Panc1 (cell line): ENCODE results near the gene PTPRZ1. TPM values are rescaled to one million over a fixed set of nuclear protein-coding genes. Genes with fewer than 3 reads are reported as not detected.

Experiments
- ATAC-seq: fragments of 200-7000 bp; cut with Tn5 transposase; 2 replicates; pipeline ENCODE4 v1.9.1; 2020; ENCODE audit warnings: mild to moderate bottlenecking, moderate library complexity
- BruUV-seq: library from RNA; stranded (reverse); fragments of 400-500 nt; replicated peaks from 2 replicates; lab custom pipeline; 2021; lab: Mats Ljungman, UMichigan
- CTCF ChIA-PET: fragments of 300-600 bp; sonication (Branson Sonifier 250); formaldehyde crosslinking; loops from one replicate; lab custom pipeline; 2022; ENCODE audit warnings: antibody characterized with exemption; lab: Charles Lee
- POLR2A ChIA-PET: fragments of 300-600 bp; sonication (Branson Sonifier 250); formaldehyde crosslinking; loops from one replicate; lab custom pipeline; 2022; ENCODE audit warnings: antibody characterized with exemption; lab: Charles Lee
- DNase-seq: peaks from one replicate; pipeline ENCODE4 v3.0.0-alpha.2; 2010; ENCODE audit warnings: low read depth, low spot score
- H3K27ac ChIP-seq: 2 replicates; pipeline ENCODE4 v1.5.1; 2011; ENCODE audit warnings: mild to moderate bottlenecking, low read length, inconsistent platforms
- H3K27me3 ChIP-seq: fragments of 200-500 bp; sonication (Bioruptor generic); 2 replicates; pipeline ENCODE4 v1.6.0; 2014; ENCODE audit warnings: low read length, inconsistent platforms; ENCODE audit not compliant: control insufficient read depth, insufficient read depth
- H3K36me3 ChIP-seq: fragments of 200-500 bp; sonication (Bioruptor generic); 2 replicates; pipeline ENCODE4 v1.5.1; 2014; ENCODE audit warnings: inconsistent platforms, mild to moderate bottlenecking, low read length, moderate library complexity; ENCODE audit not compliant: control insufficient read depth, insufficient read depth
- H3K4me1 ChIP-seq: 2 replicates; pipeline ENCODE4 v1.5.1; 2011; ENCODE audit warnings: inconsistent platforms, mild to moderate bottlenecking, low read length, moderate library complexity; ENCODE audit not compliant: control insufficient read depth, insufficient read depth
- H3K4me3 ChIP-seq, 2 experiments: 2 replicates each; pipeline ENCODE4 v1.5.1; 2011 to 2012; ENCODE audit warnings: low read depth in 2 of 2, low read length in 2 of 2, mild to moderate bottlenecking in 2 of 2, inconsistent platforms in 1 of 2, moderate library complexity in 1 of 2
- H3K9me3 ChIP-seq: fragments of 200-500 bp; sonication (Bioruptor generic); 2 replicates; pipeline ENCODE4 v1.5.1; 2014; ENCODE audit warnings: low read depth, mild to moderate bottlenecking, inconsistent platforms, low read length, moderate library complexity; ENCODE audit not compliant: control insufficient read depth, insufficient read depth
- POLR2AphosphoS5 ChIP-seq: IDR thresholded peaks from 2 replicates; pipeline ENCODE4 v1.6.1; 2012; ENCODE audit warnings: mild to moderate bottlenecking, low read depth, low read length, moderate library complexity
- SIN3A ChIP-seq: IDR thresholded peaks from 2 replicates; pipeline ENCODE4 v1.6.1; 2012; ENCODE audit warnings: low read depth, mild to moderate bottlenecking, low read length, moderate library complexity, borderline replicate concordance; ENCODE audit not compliant: insufficient read depth
- TCF7L2 ChIP-seq: IDR thresholded peaks from 2 replicates; pipeline ENCODE4 v1.6.1; 2011; ENCODE audit warnings: mild to moderate bottlenecking, low read depth, low read length, inconsistent platforms
- in situ Hi-C: cut with HindIII; loops from 2 replicates; pipeline ENCODE4 v1.10.0; 2016; ENCODE audit warnings: low sequenced_read_pairs, low pct_unique_long_range_greater_than_20kb
- intact Hi-C: fragments of 100-400 bp; cut with micrococcal nuclease; formaldehyde crosslinking; loops from one replicate; pipeline ENCODE4 v1.10.0; 2022; ENCODE audit not compliant: unreplicated experiment
- total RNA-seq: library from RNA; stranded (reverse); gene quantifications from one replicate; pipeline ENCODE4 v1.2.1, GENCODE V29; 2021; ENCODE audit not compliant: unreplicated experiment
- TF ChIP-seq, protein P1 (sequence below): fragments of 450-650 bp; IDR thresholded peaks from 2 replicates; pipeline ENCODE4 v1.5.1; 2017; ENCODE audit warnings: mild to moderate bottlenecking
- TF ChIP-seq, protein P2 (sequence below), 2 experiments: IDR thresholded peaks; 2 replicates each; pipeline ENCODE4 v1.6.1; 2011 to 2012; ENCODE audit warnings: low read depth in 2 of 2, control low read depth in 1 of 2, low read length in 1 of 2, mild to moderate bottlenecking in 1 of 2, moderate library complexity in 1 of 2; ENCODE audit not compliant: insufficient read depth in 1 of 2

The PTPRZ1 gene
- total RNA-seq, 1 experiment from 2014 or later, result 0.05 TPM

DNA sequence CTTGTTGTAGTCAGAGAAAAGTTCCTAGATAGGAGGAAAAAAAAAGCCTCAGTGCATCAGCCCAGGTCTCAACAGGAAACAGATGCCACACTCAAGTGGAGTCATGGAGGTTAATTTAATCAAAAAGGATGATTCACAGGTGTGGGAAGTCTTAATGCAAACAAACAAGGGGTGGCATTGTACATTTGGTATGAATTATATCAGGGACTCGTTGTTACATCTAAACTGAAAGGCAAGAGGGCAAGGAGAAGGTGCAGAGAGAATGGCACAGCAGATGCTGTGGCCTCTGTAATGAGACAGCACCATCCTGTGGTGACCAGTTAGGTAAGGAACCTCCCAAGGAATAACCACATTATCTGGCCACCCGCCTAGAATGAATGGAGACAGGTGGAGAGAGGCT is 133.7 kb downstream of the PTPRZ1 start:
- ATAC-seq, result no peak

DNA sequence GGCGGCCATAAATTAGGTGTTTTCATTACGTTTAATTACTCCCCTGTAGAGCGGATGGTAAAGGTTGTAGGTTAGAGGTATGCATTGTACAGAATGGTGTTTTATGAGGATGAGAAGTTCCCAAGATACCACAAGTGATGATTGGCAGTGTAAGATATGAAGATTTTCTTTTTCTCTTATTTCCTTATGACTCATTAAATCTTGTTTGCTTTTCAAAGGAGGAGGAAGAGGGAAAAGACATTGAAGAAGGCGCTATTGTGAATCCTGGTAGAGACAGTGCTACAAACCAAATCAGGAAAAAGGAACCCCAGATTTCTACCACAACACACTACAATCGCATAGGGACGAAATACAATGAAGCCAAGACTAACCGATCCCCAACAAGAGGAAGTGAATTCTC is 137.2 kb downstream of the PTPRZ1 start:
- intact Hi-C loops (loop anchor here (10.0 kb wide), 1 partner anchor 515 kb away; no protein-coding TSS in a partner anchor), in situ Hi-C loops (no loop called here)
- H3K9me3 ChIP-seq, result no peaks in the 10 kb centered on the region
- no peak for TF ChIP-seq TCF7L2
- no peak for TF ChIP-seq SIN3A
- TF ChIP-seq, protein P1, sequence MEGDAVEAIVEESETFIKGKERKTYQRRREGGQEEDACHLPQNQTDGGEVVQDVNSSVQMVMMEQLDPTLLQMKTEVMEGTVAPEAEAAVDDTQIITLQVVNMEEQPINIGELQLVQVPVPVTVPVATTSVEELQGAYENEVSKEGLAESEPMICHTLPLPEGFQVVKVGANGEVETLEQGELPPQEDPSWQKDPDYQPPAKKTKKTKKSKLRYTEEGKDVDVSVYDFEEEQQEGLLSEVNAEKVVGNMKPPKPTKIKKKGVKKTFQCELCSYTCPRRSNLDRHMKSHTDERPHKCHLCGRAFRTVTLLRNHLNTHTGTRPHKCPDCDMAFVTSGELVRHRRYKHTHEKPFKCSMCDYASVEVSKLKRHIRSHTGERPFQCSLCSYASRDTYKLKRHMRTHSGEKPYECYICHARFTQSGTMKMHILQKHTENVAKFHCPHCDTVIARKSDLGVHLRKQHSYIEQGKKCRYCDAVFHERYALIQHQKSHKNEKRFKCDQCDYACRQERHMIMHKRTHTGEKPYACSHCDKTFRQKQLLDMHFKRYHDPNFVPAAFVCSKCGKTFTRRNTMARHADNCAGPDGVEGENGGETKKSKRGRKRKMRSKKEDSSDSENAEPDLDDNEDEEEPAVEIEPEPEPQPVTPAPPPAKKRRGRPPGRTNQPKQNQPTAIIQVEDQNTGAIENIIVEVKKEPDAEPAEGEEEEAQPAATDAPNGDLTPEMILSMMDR, result no peak
- TF ChIP-seq, protein P2, sequence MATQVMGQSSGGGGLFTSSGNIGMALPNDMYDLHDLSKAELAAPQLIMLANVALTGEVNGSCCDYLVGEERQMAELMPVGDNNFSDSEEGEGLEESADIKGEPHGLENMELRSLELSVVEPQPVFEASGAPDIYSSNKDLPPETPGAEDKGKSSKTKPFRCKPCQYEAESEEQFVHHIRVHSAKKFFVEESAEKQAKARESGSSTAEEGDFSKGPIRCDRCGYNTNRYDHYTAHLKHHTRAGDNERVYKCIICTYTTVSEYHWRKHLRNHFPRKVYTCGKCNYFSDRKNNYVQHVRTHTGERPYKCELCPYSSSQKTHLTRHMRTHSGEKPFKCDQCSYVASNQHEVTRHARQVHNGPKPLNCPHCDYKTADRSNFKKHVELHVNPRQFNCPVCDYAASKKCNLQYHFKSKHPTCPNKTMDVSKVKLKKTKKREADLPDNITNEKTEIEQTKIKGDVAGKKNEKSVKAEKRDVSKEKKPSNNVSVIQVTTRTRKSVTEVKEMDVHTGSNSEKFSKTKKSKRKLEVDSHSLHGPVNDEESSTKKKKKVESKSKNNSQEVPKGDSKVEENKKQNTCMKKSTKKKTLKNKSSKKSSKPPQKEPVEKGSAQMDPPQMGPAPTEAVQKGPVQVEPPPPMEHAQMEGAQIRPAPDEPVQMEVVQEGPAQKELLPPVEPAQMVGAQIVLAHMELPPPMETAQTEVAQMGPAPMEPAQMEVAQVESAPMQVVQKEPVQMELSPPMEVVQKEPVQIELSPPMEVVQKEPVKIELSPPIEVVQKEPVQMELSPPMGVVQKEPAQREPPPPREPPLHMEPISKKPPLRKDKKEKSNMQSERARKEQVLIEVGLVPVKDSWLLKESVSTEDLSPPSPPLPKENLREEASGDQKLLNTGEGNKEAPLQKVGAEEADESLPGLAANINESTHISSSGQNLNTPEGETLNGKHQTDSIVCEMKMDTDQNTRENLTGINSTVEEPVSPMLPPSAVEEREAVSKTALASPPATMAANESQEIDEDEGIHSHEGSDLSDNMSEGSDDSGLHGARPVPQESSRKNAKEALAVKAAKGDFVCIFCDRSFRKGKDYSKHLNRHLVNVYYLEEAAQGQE (IDR thresholded peaks at IDR 0.05; ENCODE audit: insufficient read depth in 1 of 2, low read depth in 2 of 2, low read length in 1 of 2), result no peak
- no peak for TF ChIP-seq POLR2AphosphoS5
- ChIA-PET POLR2A (no interaction called here), CTCF (no interaction called here)
- no peak overlapping the region for H3K27ac ChIP-seq
- no peaks in the 10 kb centered on the region for H3K4me1 ChIP-seq
- ATAC-seq (no peak), DNase-seq (no peak)
- BruUV-seq, result no TSS peak
- peaks cover 2% of the 10 kb centered on the region for H3K27me3 ChIP-seq
- no peak overlapping the region for H3K4me3 ChIP-seq
- H3K36me3 ChIP-seq, result no peaks in the 10 kb centered on the region; the same call in 1 of the 2 replicates

More for the DNA sequence above, 133.7 kb downstream of the PTPRZ1 start:
- Histone ChIP-seq H3K27ac (no peak overlapping the region), H3K9me3 (no peaks in the 10 kb centered on the region), H3K4me3 (no peak overlapping the region), H3K4me1 (no peaks in the 10 kb centered on the region), H3K27me3 (peaks cover 2% of the 10 kb centered on the region), H3K36me3 (no peaks in the 10 kb centered on the region; the same call in 1 of the 2 replicates)
- POLR2A ChIA-PET, result no interaction called here
- TF ChIP-seq, protein P1, result no peak
- TF ChIP-seq TCF7L2 (no peak), SIN3A (no peak), POLR2AphosphoS5 (no peak)
- TF ChIP-seq, protein P2 (IDR thresholded peaks at IDR 0.05; ENCODE audit: insufficient read depth in 1 of 2, low read depth in 2 of 2, low read length in 1 of 2), result no peak
- BruUV-seq, result no TSS peak
- CTCF ChIA-PET, result no interaction called here
- in situ Hi-C loops (no loop called here), intact Hi-C loops (no loop called here)
- DNase-seq, result no peak
